Endometrium (tissue), 2 donors: ENCODE measurements around the gene SCN5A.

Source experiments
- FAIRE-seq: peaks from 2 replicates; lab custom pipeline; 2012; peaks lifted over from hg19 to GRCh38; lab: Jason Lieb, UNC
- donor health status: control.
- donor health status: control.

The SCN5A gene

DNA sequence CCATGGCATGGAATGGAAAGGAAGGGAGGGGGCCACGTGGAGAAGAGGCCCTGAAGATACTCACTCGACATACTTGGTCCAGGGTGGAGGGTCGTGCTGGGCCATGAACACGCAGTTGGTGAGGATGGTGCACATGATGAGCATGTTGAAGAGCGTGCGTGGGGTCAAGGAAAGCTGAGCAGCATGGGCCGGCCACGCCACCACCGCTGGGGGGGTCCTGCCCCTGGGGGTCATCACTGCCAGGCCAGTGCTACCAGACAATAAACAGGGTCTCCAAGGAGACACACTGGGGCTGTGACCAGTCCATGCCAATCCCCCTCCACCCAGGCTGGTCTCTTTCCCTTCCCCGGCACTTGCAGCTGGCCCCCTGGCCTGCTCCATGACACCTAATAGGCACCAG lies 27.2 kb downstream of the SCN5A start:
- no peak for FAIRE-seq

DNA sequence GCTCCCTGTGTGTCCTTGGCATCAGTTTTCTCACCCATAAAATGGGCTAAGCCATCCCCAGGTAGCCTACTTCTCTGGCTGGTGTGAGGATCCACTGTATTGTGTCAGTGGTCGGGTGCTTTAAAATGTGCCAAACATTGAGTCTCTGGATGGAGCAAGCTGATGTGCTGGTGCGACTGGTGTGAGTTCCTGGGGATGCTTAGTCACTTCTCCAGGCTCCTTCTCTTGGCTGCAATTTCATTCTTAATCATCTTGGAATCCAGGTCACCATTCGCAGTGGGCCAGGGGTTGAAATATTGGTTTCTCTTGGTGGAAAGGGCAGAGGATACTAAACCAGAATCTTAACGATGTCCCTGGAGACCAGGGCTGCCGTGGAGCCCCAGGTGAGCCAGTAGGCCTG lies 29.3 kb downstream of the SCN5A start:
- no peak for FAIRE-seq

DNA sequence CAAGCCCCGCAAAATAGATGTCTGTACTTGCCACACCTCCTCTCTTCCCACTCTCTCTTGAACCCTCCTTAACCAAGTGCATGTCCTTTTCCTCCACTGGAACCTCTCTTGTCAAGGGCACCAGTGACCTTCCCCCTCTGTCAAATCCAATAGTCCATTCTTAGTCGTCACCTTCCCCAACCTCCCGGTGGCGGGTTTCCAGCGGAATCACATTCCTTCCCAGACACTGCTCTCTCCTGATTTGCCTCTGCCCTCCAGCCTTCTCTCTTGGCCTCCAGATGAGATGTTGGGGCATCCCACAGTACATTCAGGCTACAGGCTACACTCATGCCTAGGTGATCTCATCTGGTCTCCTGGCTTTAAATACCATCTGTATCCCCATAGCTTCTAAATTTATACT lies 31.1 kb downstream of the SCN5A start:
- no peak for FAIRE-seq

DNA sequence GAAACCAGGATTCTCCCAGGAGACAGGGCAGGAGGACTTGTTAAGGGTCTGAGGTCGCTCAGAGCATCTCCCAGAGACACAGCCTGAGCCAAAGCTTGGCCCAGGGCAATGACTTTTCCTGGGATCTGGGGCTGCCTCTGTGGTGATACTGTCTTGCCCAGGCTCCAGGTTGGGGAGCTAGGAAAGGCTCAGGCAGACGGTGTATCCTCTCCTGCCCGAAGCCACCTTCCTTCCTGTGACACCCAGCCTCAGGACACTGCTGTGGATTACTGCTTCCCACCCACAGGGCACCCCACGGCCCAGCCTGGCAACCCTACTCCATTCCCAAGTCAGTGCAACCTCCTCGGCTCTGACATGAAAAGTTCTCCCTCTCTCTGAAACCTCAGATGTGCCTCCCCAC lies 31.9 kb downstream of the SCN5A start:
- no peak for FAIRE-seq

DNA sequence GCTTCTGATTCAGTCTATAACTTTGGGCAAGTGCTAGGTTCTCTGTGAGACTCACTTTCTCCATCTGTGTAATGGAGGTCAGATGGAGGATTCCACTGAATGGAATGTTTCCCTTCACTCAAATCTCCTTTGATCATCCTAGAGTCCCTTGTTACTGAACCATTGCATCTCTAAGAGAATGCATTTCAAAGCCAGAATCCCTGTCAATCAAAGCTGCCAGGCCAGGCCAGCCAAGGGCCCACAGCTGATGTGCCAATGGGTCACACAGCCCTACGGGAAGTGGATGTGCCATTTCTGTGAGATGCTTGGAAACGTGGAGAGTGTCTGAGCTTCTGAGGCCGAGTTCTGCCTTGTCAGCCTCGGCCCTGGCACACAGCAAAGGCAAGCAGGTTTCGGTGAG lies 32.4 kb downstream of the SCN5A start:
- FAIRE-seq = no peak

DNA sequence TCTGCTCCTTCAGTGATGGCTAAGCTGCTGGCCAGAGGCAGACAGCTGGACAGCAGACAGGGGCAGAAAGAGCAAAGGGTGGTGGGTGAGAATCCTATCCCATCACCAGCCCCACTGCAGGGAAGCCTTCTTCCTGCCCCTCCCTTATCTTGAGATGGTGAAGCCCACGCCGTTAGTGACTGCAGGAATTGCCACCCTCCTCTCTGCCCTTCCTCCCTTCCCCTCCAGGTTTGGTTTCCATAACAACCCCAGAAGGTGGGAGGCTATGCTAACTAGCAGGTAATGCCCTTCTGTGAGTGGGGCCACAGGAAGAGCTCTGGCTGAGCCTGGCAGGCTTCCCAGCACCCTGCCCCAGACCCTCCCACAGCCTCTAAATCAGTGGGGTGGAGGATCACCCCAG lies 32.8 kb downstream of the SCN5A start:
- FAIRE-seq = no peak

DNA sequence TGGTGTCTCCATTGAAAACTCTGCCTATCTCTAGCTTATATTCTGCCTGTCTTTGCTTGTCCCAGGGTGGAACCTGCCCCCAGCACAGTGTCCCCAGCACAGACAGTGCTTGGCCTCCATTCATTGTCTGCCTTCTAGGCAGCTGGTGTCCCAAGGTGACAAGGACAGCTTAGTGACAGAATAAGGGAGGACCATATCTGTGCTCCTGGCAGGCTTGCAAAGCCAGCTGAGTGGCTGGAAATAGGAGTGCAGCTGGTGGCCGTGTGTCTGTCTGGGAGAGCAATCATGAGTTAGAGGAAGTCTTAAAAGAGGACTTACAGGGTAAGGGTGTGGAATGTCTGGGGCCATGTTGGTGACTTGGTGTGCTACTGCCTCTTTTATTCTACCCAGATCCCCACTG lies 33.4 kb downstream of the SCN5A start:
- FAIRE-seq = no peak

DNA sequence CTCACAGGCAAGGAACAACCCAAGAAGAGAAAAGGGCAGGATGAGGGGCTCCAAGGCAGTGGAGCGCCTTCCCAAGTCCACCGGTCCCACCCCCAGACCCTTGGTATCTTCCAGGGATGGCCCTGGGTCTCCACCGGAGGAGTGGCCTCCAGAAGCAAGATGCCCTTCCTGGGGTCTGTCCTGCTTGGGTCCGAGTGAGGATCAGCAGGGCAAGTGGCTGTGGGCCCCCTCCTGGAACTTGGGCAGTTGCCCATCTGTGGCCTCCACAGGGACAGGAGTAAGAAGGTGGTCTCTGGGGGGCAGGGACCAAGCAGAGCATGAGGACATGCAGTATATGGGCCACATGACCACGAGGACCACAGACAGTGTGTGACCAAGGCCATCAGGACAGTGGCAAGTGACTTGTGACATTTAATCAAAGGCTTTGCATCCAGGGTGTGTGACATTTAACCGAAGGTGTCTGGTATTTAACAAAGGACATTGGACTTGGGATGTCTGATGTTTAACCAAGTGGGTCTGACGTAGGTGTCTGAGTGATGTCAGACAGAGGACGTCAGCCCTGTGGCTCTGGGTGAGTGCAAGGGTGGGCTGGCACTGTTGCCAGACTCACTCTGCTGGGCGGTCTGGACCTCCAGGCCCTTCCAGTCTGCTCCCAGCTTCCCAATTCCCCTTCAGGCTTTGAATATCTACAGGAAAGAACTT lies 34.7 kb downstream of the SCN5A start:
- FAIRE-seq = no peak

DNA sequence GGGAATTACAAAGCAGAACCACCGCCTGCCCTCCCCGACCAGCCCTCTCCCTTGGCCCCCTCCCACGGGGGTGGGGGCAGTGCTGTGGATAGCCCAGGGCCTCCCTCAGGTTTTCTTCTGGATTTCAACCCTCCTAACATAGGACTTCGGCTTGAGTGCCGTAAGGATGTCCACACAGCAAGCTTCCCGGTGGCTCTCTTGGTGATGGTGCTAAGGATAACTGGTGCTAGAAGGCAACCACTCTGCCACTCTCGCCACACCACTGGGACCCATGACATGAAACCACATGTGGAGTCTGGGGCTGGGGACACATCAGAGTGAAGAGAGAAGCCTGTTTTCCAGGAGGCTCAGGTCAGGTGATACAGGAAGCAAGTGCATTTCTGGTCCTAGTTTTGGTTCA lies 35.4 kb downstream of the SCN5A start:
- FAIRE-seq = no peak

DNA sequence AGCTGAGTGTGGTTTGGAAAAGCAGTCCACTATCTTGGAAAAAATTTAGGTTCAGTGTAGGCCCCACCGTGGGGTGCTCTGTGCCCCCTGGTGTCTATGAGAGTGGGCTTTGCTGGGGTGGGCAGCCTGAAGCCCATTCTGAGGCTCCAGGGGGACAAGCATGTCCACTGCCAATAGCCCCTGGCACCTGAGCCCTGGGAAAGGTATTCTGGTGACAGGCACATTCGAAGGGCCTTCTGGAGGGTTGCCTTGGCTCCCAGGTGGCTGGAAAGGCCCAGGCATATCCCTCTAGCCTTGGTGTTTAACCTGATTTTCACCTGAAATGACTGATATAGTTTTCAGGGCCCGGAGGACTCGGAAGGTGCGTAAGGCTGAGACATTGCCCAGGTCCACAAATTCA lies 36.1 kb downstream of the SCN5A start:
- no peak for FAIRE-seq

DNA sequence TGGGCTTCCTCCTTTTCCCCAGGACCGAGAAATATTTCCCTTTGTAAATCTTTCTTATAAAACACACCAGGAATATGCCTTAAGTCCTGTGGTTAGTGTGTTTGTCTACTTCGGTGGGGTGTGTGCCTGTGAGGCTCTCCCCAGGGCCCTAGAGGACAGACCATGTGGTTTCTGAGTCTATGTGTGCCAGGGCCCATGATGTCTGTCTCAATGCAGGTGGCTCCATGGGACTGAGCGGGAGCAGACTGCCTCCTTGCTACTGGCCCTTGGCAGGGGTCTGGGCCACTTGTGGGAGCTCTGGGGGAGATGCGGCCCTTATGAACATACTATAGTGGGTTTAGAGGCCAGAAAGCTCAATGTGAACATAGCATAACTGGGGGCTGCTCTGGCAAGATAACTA lies 37.6 kb downstream of the SCN5A start:
- no peak for FAIRE-seq

DNA sequence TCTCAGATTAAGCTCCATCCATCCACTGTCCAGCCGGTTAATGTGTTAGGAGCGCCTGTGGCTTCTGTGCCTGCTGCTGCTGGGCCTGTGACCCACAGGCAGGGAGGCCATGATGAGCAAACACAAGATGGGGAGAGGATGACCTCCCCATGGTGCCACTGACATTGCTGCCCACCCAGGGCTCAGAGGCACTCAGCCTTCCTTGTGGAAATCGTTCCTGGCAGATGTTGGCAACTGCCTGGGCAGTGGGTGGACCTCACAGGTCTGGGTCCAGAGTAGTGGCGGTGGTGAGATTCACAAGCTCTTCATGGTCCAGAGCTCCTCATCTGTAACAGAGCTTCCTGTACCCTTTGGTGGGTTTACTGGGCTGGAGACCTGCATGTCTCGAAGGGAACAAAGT lies 38.6 kb downstream of the SCN5A start:
- FAIRE-seq = no peak

DNA sequence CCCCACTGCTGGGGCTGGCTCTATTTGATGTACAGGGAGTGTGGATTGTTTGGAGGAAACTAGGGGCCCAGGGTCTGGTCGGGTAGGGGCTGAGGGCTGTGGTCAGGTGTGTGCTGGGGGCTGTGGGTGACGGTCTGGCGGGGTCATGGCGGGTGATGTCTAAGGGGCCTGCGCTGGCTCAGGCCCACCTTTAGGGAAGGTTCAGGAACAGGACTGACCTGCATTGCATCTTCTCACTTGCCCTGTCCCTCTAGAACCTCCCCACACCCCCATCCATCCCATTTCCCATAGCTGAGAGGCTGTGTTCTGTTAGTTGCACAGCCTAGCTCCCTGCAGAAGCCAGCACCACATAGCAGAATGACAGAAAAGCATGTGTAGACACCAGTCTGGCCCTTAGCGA lies 39.1 kb downstream of the SCN5A start:
- no peak for FAIRE-seq

DNA sequence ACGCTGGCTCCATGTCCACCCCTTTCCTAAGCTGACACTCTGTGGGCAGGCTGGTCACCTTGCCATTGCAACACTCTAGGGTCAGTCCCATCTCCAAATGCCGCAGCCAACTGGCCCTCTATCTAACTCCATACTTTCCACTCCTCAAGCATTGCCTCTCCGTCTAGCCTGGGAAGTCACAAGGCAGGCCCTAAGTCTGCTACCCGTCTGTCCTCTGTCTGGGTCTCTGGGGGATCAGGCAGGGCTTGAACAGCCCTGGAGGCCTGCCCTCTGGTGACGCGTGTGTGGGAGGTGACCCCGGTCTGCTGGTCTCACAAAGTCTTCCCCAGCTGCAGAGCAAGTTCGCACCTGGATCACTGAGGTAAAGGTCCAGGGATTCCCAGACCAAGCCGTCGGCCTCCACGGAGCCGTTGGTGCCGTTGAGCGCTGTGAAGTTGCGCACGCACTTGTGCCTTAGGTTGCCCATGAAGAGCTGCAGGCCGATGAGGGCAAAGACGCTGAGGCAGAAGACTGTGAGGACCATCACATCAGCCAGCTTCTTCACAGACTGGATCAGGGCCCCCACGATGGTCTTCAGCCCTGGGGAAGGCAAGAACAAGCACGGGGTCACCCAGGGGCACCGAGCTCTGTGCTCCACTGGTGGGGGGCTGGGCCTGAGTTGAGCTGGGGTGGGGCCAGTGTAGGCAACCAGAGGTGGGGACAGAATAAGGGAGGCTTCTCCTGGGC lies 39.9 kb downstream of the SCN5A start:
- FAIRE-seq = no peak

DNA sequence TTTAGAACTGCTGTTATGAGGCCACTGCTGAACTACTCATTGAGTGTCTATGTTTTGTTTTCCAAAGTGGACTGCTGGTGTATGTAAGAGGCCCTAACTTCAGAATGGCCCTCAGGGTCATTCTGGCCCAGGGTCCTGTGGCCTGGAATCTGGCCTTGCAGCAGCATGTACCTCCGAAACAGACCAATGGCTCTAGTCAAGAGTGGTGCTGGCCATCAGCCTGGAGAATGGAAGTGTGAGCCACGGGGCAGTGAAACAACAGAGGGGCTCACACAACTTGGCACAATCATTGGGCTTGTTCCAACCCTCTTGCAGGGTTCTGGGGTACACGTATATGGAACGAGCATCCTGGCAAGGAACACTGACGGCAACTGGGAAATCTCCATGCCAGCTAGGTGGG lies 40.5 kb downstream of the SCN5A start:
- no peak for FAIRE-seq

DNA sequence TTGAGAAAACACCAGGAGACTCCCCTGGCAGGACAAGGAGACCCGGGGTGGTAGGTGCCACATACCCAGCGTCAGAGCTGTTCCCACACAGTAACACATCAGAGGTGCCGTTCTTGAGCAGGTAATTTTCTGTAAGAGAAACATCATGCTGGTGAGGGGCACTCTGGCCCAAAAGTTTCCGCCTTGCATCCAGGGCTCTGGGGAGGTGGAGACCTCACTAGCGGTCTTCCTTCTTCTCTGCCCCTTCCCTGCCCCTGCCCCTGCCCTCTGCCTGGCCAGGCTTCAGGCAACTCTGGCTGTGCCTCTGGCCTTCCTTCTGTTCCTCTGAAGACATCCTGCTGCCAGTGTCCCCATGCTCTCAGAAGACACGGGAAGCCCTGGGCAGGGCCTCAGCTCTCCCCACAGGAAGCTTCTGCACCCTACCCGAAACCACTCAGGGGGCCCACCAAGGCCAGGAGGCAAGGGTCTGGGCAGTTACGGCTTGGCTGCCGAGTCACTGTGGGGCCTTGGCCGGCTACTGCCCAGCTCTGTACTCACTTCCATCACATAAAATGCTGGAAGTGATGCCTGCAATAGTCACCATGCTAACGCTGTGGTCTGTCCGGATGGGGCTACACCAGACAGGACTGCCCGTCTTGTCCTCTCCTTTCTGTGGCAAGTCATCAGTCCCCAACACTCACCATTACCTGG lies 41.3 kb downstream of the SCN5A start:
- FAIRE-seq = no peak

DNA sequence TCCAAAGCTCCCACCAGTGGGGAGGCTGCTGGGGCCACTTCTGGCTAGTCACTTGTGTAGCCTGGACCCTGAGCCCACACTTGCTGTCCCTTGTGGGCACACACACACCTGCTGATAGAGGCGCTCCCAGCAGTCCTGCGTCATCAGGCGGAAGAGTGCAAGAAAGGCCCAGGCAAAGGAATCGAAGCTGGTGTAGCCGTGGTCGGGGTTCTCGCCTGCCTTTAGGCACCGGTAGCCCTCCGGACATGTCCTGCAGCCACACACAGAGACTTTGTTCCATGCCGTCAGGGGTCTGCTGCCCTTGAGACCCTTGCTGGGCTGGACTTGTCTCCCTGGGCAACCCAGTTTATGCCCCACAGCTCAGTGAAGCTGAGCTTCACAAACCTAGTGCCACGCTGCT lies 42.9 kb downstream of the SCN5A start:
- no peak for FAIRE-seq

DNA sequence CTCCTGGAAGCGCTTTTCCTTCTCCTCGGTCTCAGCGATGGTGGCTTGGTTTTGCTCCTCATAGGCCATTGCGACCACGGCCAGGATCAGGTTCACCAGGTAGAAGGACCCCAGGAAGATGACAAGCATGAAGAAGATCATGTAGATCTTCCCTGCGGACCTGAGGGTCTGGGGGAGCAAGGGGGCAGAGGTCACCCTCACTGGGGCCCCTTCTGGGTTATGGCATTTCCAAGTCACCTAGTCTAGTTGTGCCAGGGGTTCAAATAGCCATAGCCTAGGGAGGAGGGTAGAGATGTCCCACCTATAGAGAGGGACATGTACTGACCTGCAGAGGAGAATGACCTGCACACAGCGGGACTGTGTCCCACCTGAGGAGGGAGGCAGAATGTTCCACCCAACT lies 43.5 kb downstream of the SCN5A start:
- no peak for FAIRE-seq

DNA sequence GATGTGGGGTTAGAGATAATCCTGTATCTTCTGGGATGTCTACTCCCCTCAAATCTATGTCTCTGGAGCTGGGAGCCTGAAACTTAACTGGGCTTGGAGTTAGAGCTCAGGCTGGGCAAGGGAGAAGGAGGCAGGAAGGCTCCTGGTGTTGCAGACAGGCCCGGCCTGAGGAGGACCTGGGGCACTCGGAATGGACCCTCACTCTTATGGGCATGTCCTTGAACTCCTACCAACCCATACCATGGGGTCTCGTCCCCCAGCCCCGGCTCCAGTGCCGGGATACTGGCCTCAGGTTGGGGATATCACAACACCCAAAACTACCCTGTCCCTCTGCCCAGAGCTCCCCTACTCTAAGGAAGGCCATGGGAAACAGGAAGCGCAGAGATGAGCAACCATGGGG lies 45.2 kb downstream of the SCN5A start:
- no peak for FAIRE-seq

DNA sequence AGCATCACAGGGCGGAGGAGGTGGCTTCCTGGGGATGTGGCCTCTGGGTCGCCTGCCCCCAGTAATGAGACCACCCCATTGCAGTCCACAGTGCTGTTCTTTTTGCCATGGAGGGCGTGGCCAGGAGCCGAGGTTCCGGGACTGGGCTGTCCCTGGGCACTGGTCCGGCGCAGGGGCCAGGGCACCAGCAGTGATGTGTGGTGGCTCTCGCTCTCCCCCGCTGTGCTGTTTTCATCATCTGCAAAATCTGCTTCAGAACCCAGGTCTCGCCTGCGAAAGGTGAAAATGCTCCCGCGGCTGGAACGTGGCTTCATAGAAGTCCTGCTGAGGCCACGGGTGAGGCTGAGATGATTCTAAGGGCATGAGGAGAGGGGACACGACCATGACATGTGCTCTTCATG lies 45.8 kb downstream of the SCN5A start:
- FAIRE-seq = no peak

DNA sequence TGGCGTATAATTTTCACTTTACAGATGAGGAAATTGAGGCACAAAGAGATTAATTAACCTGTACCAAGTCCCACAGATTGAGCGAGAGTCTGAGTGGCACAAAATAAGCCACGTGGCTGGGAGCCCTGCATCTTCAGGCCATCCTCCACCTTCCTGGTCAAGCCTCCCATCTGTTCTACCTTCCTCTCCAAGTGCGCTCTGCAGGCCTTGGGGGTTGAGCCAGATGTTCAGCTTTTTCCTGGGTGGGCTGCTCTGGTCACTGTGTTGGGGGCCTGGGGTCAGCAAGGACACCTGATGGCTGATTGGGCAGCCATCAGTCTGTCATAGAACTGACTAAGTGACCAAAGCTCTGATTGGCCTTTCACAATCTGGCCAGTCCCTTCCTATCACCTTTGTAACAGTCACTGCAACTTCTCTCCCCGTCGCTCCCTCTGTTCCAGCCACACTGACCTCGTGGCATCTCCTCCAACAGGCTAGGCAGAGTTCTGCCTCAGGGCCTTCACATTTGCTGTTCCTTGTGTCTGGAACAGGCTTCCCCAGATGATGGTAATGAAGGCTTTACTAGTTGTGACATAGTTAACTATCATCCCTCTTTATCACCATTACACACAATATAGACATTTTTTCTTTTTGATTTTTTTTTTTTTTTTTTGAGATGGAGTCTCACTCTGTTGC lies 46.8 kb downstream of the SCN5A start:
- no peak for FAIRE-seq

DNA sequence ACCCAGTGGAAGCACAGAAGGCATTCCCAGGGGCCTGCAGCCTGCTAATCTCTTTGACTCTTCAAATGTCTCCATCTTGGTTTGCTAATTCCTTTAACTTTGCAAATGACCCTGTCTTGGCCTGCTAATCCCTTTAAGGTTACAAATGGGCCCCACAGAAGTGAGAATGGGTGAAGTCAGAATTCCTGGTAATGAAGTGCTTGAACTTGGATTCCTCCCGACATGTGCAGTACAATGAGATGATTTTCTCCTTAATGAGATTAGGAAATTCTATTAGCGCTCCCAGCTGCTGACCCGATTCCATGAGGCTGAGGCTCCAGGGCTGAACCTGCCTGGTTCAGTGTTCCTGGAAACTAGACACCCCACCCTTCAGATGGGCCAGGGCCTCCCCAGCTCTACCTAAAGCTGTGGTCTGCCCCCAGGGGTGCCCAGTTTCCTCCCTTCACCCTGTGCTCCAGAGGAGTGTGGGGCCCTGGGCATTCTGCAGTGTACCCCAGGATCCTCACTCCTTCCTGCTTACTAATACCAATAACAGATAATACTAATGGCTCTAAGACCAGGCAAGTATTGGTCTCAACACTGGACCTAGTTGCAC lies 47.4 kb downstream of the SCN5A start:
- no peak for FAIRE-seq

DNA sequence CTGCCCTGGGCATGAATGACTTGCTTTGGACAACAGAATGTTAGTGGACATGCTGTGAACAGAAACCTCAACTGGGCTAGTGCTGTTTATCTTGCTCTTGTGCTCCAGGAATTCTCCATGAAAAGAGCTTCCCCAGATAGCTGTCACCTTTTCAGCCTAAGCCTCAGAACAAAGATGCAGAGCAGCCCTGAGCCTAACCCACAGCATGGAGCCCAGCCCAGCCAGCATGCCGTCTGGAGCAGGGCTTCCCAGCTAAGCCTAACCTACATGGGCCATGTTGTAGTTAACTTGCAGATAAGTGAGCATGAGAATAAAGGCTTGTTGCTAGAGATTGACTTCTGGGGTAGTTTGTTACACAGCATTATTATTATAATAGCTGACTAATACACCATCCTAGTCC lies 48.9 kb downstream of the SCN5A start:
- no peak for FAIRE-seq
